Measurements from ENCODE around the gene NET1. TPM values are rescaled to one million over a fixed set of nuclear protein-coding genes. Genes with fewer than 3 reads are reported as not detected.

Gene NET1
- total RNA-seq, 1 experiment from 2014 or later: 84.6 TPM

GRCh38 chr10:5502061-5502521 lies 89.7 kb downstream of the NET1 start:
- no peak for DNase-seq (ENCODE audit: low read depth)

- no peak for DNase-seq (ENCODE audit: low read depth)
Measured at GRCh38 chr10:5502571-5503476, 90.5 kb downstream of the NET1 start.

GRCh38 chr10:5503477-5503835 lies 91.1 kb downstream of the NET1 start:
- DNase-seq (ENCODE audit: low read depth): no peak

DNA sequence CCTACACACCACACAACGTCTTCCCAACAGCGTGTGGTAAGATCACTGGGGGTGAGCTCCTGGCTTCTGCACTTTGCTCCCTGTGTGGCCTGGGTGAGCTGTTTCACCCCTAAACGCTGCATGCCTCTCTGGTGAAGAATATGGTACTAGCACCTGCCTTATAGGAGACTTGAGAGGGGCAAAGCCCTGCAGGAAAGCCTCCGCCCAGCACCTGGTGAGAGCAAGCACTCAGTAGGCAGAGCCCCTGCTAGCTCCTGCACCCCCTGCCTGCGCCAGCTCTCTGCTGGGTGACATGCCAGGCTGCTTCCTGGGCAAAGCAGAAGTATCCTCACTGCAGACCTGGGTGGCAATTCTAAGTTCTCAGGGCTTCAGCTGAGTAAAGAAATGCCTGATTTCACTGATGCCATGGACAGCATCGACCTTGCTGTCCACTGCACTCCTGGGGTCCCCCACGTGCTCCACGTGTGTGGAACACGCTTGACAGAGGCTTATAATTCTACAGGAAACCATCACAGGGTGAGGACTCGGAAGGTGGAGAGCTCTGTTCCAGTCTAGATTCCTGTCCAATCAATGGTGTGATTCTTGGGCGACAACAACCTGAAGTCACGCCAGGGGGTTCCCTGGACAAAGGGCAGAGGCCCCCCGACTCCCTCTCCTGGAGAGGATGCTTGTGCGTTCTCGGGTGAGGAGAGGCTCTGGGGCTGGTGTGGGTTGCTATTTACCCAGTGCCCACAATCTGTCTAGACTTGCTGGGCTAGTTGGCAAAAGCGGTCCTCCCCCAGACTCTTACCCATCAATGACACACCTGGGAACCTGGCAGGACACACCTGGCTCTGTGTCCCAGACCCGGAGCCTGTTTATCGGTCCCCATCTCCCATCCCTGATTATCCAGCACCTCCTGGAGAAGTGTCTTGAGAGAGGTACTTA lies 92.1 kb downstream of the NET1 start:
- DNase-seq (ENCODE audit: low read depth): no peak

- no peak for DNase-seq (ENCODE audit: low read depth)
Measured at GRCh38 chr10:5506246-5506645, 93.9 kb downstream of the NET1 start.

GRCh38 chr10:5506751-5507648 lies 94.6 kb downstream of the NET1 start:
- DNase-seq (ENCODE audit: low read depth): no peak

DNA sequence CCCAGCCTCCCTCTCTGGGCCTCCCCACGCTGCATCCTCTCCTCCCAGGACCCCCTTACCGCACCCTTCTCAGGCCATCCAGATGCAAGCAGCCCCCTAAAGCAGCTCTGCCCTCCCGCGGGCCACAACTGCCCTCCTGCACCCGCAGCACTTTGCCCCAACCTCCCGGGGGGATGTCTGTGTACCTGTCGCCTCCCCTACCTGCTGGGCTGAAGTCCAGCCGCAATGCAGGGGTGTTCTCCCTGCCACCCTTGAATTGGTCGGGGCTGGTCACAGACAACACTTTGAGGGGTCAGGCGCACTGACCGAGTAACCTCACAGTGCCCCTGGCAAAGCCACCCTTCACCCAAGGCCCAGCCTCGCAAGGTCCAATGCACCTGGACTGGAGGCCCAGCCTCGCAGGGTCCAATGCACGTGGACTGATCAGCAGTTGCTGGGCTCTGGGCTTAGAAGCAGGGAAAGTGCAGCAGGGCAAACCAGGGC lies 95.3 kb downstream of the NET1 start:
- no peak for DNase-seq (ENCODE audit: low read depth)

GRCh38 chr10:5508161-5508604 lies 95.8 kb downstream of the NET1 start:
- DNase-seq (ENCODE audit: low read depth): no peak

Other genes with a start within 250 kb of the NET1 start
- gene AKR1C8, start 227.4 kb upstream of the NET1 start, total RNA-seq (2014; rRNA removed; shearing (Covaris generic)): not detected in 2 replicates
- gene AKR1C4, start 215.7 kb upstream of the NET1 start, total RNA-seq (2014; rRNA removed; shearing (Covaris generic)): not detected in 2 replicates
- gene UCN3, start 47.6 kb upstream of the NET1 start, total RNA-seq (2014; rRNA removed; shearing (Covaris generic)): not detected in 2 replicates
- 0.23 and 0.54 TPM in 2 replicates for gene TUBAL3, start 7.7 kb upstream of the NET1 start, total RNA-seq (2014; rRNA removed; shearing (Covaris generic))
- gene CALML5, start 87.0 kb downstream of the NET1 start, total RNA-seq (2014; rRNA removed; shearing (Covaris generic)): not detected in 2 replicates
- gene CALML3, start 112.4 kb downstream of the NET1 start, total RNA-seq (2014; rRNA removed; shearing (Covaris generic)): not detected in 2 replicates

Data from Daoy (cell line).